Stimulated activated memory B cell treated with anti-CD40 and anti-IgM and Interleukin-4, amounts not matched to agents 10 μg/mL and 1 μg/mL and 100 μg/mL, for 72 hours (primary cell): ENCODE results near the gene APOC4.
A peak's percentile ranks its signal among the peaks of the same experiment; 100 is the strongest.

Experiments used
- ATAC-seq: fragments of 150-1000 bp; cut with Tn5 transposase; 2 replicates; pipeline ENCODE4 v1.10.0; 2021
- H3K27ac Mint-ChIP-seq: one replicate; pipeline ENCODE4 v1.8.0; 2022; ENCODE audit warnings: mild to moderate bottlenecking, mixed read lengths
- H3K27me3 Mint-ChIP-seq: one replicate; pipeline ENCODE4 v1.8.0; 2022; ENCODE audit warnings: mixed read lengths
- H3K36me3 Mint-ChIP-seq: one replicate; pipeline ENCODE4 v1.8.0; 2022; ENCODE audit warnings: mixed read lengths
- H3K4me1 Mint-ChIP-seq: one replicate; pipeline ENCODE4 v1.8.0; 2022; ENCODE audit warnings: mixed read lengths
- H3K4me3 Mint-ChIP-seq: one replicate; pipeline ENCODE4 v1.8.0; 2022; ENCODE audit warnings: mild to moderate bottlenecking, moderate library complexity, mixed read lengths
- H3K9me3 Mint-ChIP-seq: one replicate; pipeline ENCODE4 v1.8.0; 2022; ENCODE audit warnings: mixed read lengths

APOC4 gene, protein sequence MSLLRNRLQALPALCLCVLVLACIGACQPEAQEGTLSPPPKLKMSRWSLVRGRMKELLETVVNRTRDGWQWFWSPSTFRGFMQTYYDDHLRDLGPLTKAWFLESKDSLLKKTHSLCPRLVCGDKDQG

DNA sequence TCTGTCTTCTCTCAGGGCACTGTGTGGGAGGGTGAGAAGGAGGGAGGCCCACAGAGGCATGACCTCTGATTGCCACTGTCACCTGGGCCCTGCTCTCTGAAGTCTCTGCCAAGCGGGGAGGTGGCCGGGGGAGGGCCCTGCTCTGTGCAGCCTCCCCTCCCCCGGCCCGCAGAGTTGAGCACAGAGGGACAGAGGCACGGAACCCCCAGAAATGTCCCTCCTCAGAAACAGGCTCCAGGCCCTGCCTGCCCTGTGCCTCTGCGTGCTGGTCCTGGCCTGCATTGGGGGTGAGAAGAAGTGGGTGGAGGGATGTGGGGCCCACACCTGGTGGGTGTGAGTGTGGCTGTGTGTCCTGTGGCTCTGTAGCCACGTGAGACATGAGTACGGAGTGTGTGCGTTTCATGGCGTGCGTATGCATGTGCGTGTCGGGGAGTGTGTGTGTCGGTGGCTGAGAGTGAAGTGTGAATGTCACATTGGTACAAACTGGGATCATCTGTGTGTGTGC lies at the start of gene APOC4:
APOC4 (plus strand) TSS at position 171 of the 505 bp plus-strand sequence; CDS start at position 212, 41 bp downstream.
- ATAC-seq = no peak
- no peaks in the 10 kb centered on the region for H3K27me3 Mint-ChIP-seq
- H3K9me3 Mint-ChIP-seq = no peaks in the 10 kb centered on the region
- H3K36me3 Mint-ChIP-seq = no peaks in the 10 kb centered on the region
- peak within 1 kb of the TSS; percentile 0 for H3K4me3 Mint-ChIP-seq
- peaks cover 33% of the 10 kb centered on the region for H3K4me1 Mint-ChIP-seq
- H3K27ac Mint-ChIP-seq = no peak within 1 kb of the TSS

DNA sequence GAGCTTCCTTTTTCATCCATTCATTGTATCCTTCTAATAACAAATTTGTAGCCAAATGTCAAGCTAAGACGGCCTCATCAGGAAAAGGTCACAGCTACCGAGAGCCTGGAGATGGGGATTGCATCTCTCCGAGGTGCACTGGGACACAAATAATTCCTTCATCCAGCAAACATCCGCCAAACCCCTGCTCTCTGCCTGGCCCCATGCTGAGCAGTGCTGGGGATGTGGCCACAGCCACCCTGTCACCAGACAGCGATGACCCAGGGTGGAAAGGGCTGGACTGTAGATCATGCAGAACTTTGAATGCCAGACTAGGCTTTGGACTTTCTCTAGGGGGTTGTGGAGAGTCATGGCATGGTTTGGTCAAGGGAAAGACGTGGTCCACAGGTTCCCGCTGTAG lies 49.1 kb upstream of the APOC4 start:
- Mint-ChIP-seq H3K9me3 (peaks cover 3% of the 10 kb centered on the region), H3K27me3 (no peaks in the 10 kb centered on the region), H3K36me3 (peaks cover 41% of the 10 kb centered on the region), H3K4me3 (peak overlapping the region; percentile 86), H3K27ac (peak overlapping the region; percentile 76), H3K4me1 (peaks cover 33% of the 10 kb centered on the region)
- ATAC-seq = no peak

DNA sequence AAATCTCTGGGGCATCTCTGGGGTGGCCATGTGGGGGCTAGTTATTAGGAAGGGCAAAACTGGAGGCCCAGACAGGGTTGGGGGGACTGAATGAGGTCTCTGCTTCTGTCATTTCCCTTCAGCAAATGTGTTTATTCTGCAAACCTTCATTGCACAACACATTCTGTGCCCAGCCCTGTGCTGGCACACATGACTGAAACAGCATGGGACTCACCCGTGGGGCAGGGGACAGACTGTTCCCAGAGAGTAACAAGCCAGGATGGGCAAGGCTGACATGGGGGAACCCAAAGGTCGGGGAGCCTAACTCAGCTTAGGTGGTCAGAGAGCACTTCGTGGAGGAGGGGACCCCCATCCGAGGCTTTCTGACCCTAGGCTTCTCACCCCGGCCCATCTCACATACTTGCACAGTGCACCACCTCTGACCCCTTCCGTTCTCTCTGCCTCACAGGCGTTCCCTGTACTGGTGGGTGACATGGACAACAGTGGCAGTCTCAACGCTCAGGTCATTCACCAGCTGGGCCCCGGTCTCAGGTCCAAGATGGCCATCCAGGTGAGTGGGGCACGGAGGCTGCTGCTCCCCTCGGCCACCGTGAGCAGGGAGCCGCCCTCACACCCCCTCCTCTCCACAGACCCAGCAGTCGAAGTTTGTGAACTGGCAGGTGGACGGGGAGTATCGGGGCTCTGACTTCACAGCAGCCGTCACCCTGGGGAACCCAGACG lies 48.5 kb upstream of the APOC4 start:
- Mint-ChIP-seq H3K9me3 (peaks cover 3% of the 10 kb centered on the region), H3K27ac (no peak overlapping the region), H3K4me1 (peaks cover 33% of the 10 kb centered on the region), H3K36me3 (peaks cover 46% of the 10 kb centered on the region), H3K27me3 (no peaks in the 10 kb centered on the region), H3K4me3 (no peak overlapping the region)
- no peak for ATAC-seq

DNA sequence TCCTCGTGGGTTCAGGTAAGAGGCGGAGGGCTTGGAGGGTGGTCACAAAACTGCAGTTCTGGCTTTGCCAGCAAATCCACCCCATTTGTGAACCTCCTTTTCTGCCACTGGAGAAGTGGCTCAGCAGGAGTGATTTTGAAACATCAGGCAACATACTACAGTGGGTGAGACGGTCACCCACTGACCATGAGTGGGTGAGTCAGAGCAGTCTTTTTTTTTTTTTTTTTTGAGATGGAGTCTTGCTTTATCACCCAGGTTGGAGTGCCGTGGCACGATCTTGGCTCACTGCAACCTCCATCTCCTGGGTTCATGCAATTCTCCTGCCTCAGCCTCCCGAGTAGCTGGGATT lies 48.0 kb upstream of the APOC4 start:
- peaks cover 33% of the 10 kb centered on the region for H3K4me1 Mint-ChIP-seq
- no peak overlapping the region for H3K4me3 Mint-ChIP-seq
- no peaks in the 10 kb centered on the region for H3K27me3 Mint-ChIP-seq
- H3K36me3 Mint-ChIP-seq = peaks cover 46% of the 10 kb centered on the region
- ATAC-seq = no peak
- no peak overlapping the region for H3K27ac Mint-ChIP-seq
- H3K9me3 Mint-ChIP-seq = peaks cover 2% of the 10 kb centered on the region

DNA sequence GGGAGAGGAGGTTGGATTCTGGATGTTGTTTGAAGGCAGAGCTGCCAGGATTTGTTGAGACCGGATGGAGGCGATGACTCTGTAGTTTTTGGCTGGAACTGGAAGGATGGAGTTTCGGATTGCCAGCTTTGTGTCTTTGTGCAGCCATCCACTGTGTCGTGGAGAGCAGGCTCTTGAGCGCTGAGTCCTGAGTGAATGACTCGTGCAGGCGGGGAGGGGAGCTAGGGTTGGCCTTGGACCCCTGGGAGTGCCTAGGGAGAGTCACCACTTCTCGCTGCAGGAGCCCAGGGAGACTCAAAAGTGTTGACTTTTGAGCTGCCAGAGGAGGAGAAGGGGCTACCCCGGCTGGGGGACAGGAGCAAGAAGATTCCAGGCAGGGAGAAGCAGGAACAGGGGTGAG lies 47.1 kb upstream of the APOC4 start:
- Mint-ChIP-seq H3K4me3 (no peak overlapping the region), H3K27me3 (no peaks in the 10 kb centered on the region), H3K36me3 (peaks cover 49% of the 10 kb centered on the region), H3K4me1 (peaks cover 33% of the 10 kb centered on the region), H3K27ac (no peak overlapping the region), H3K9me3 (no peaks in the 10 kb centered on the region)
- no peak for ATAC-seq

DNA sequence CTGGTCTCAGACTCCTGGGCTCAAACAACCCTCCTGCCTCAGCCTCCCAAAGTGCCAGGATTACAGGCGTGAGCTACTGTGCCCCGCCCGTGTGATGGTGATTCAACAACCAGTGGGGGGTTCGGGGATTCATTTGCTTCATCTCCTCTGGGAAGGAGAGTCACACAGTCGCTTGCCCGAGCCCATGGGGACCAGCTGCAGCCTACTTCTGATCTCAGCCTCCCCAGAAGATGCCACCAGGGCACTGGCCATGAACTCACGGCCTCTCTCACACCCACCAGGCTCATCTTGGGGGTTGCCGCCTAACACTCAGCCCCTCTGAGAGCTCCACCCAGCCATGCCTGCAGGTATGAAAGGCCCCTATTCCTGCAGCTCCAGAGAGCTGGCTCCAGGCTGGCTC lies 44.2 kb upstream of the APOC4 start:
- no peak overlapping the region for H3K27ac Mint-ChIP-seq
- ATAC-seq = no peak
- no peaks in the 10 kb centered on the region for H3K9me3 Mint-ChIP-seq
- no peak overlapping the region for H3K4me3 Mint-ChIP-seq
- peaks cover 20% of the 10 kb centered on the region for H3K4me1 Mint-ChIP-seq
- no peaks in the 10 kb centered on the region for H3K27me3 Mint-ChIP-seq
- H3K36me3 Mint-ChIP-seq = peaks cover 68% of the 10 kb centered on the region

DNA sequence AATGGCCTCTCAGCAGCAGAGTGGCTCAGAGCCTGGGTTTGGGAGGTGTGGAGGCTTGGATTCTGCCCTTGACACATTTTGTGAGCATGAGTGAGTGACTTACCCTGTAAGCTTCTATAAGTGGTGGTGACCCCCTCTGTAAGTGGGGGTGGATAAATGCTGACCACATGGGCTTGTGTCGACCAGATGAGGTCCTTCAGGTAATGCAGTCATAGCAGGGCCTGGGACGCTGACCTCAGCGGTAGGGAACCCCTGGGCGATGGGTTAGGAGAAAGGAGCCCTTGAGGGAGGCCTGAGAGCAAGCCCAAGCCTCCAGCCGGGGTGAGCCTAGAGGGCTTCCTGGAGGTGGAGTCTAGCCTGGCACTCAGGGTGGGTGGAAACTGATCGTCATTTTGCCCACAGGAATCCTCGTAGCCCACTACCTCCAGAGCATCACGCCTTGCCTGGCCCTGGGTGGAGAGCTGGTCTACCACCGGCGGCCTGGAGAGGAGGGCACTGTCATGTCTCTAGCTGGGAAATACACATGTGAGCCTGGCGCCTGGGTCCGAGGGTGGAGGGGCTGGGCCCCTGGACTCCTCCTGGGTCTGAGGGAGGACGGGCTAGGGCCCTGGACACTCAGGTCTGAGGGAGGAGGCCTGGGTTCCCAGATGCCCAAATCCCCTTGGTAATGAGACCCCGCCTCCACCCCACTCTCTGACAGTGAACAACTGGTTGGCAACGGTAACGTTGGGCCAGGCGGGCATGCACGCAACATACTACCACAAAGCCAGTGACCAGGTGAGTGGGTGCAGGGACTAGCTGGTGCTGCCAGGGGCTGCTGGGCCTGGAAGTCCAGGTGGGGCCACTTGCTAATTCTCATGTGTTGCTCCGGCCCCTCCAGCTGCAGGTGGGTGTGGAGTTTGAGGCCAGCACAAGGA lies 41.5 kb upstream of the APOC4 start:
- H3K9me3 Mint-ChIP-seq = no peaks in the 10 kb centered on the region
- no peak overlapping the region for H3K27ac Mint-ChIP-seq
- no peak for ATAC-seq
- H3K36me3 Mint-ChIP-seq = peaks cover 44% of the 10 kb centered on the region
- no peak overlapping the region for H3K4me3 Mint-ChIP-seq
- H3K4me1 Mint-ChIP-seq = peaks cover 19% of the 10 kb centered on the region
- H3K27me3 Mint-ChIP-seq = peaks cover 7% of the 10 kb centered on the region

DNA sequence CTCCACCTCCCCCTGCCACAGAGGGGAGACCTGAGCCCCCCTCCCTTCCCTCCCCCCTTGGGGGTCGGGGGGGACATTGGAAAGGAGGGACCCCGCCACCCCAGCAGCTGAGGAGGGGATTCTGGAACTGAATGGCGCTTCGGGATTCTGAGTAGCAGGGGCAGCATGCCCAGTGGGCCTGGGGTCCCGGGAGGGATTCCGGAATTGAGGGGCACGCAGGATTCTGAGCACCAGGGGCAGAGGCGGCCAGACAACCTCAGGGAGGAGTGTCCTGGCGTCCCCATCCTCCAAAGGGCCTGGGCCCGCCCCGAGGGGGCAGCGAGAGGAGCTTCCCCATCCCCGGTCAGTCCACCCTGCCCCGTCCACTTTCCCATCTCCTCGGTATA lies 38.8 kb upstream of the APOC4 start:
- Mint-ChIP-seq H3K27me3 (peaks cover 24% of the 10 kb centered on the region), H3K9me3 (no peaks in the 10 kb centered on the region), H3K36me3 (peaks cover 30% of the 10 kb centered on the region), H3K27ac (no peak overlapping the region), H3K4me1 (peaks cover 27% of the 10 kb centered on the region), H3K4me3 (no peak overlapping the region)
- ATAC-seq = peak; percentile 18

DNA sequence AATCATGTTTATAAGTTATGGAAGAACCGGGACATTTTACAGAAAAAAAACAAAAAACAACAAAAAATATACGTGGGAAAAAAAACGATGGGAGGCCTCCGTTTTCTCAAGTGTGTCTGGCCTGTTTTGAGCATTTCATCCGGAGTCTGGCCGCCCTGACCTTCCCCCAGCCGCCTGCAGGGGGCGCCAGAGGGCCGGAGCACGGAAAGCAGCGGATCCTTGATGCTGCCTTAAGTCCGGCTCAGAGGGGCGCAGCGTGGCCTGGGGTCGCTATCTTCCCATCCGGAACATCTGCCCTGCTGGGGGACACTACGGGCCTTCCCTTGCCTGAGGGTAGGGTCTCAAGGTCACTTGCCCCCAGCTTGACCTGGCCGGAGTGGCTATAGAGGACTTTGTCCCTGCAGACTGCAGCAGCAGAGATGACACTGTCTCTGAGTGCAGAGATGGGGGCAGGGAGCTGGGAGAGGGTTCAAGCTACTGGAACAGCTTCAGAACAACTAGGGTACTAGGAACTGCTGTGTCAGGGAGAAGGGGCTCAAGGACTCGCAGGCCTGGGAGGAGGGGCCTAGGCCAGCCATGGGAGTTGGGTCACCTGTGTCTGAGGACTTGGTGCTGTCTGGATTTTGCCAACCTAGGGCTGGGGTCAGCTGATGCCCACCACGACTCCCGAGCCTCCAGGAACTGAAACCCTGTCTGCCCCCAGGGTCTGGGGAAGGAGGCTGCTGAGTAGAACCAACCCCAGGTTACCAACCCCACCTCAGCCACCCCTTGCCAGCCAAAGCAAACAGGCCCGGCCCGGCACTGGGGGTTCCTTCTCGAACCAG lies 38.2 kb upstream of the APOC4 start:
- no peak overlapping the region for H3K4me3 Mint-ChIP-seq

DNA sequence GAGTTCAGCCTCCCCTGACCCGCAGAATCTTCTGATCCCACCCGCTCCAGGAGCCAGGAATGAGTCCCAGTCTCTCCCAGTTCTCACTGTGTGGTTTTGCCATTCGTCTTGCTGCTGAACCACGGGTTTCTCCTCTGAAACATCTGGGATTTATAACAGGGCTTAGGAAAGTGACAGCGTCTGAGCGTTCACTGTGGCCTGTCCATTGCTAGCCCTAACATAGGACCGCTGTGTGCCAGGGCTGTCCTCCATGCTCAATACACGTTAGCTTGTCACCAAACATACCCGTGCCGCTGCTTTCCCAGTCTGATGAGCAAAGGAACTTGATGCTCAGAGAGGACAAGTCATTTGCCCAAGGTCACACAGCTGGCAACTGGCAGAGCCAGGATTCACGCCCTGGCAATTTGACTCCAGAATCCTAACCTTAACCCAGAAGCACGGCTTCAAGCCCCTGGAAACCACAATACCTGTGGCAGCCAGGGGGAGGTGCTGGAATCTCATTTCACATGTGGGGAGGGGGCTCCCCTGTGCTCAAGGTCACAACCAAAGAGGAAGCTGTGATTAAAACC lies 37.5 kb upstream of the APOC4 start:
- peaks cover 24% of the 10 kb centered on the region for H3K27me3 Mint-ChIP-seq
- peaks cover 27% of the 10 kb centered on the region for H3K4me1 Mint-ChIP-seq
- no peak for ATAC-seq
- peaks cover 28% of the 10 kb centered on the region for H3K36me3 Mint-ChIP-seq
- H3K4me3 Mint-ChIP-seq = no peak overlapping the region
- H3K27ac Mint-ChIP-seq = no peak overlapping the region
- no peaks in the 10 kb centered on the region for H3K9me3 Mint-ChIP-seq

More for the DNA sequence above, 38.2 kb upstream of the APOC4 start:
- H3K27ac Mint-ChIP-seq = no peak overlapping the region
- peaks cover 24% of the 10 kb centered on the region for H3K27me3 Mint-ChIP-seq
- H3K36me3 Mint-ChIP-seq = peaks cover 28% of the 10 kb centered on the region
- H3K4me1 Mint-ChIP-seq = peaks cover 27% of the 10 kb centered on the region
- ATAC-seq = peak; percentile 70
- H3K9me3 Mint-ChIP-seq = no peaks in the 10 kb centered on the region

DNA sequence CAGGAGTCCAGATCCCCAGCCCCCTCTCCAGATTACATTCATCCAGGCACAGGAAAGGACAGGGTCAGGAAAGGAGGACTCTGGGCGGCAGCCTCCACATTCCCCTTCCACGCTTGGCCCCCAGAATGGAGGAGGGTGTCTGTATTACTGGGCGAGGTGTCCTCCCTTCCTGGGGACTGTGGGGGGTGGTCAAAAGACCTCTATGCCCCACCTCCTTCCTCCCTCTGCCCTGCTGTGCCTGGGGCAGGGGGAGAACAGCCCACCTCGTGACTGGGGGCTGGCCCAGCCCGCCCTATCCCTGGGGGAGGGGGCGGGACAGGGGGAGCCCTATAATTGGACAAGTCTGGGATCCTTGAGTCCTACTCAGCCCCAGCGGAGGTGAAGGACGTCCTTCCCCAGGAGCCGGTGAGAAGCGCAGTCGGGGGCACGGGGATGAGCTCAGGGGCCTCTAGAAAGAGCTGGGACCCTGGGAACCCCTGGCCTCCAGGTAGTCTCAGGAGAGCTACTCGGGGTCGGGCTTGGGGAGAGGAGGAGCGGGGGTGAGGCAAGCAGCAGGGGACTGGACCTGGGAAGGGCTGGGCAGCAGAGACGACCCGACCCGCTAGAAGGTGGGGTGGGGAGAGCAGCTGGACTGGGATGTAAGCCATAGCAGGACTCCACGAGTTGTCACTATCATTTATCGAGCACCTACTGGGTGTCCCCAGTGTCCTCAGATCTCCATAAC lies 36.4 kb upstream of the APOC4 start, which contains the start of gene APOE:
APOE (plus strand) TSS at position 360 of the 724 bp plus-strand sequence. CDS start 829 bp downstream, outside the sequence.
- Mint-ChIP-seq H3K4me3 (peak within 1 kb of the TSS; percentile 19), H3K9me3 (no peaks in the 10 kb centered on the region), H3K27ac (peak within 1 kb of the TSS; percentile 3), H3K36me3 (peaks cover 18% of the 10 kb centered on the region), H3K4me1 (peaks cover 27% of the 10 kb centered on the region), H3K27me3 (peaks cover 27% of the 10 kb centered on the region)
- peak; percentile 18 for ATAC-seq

DNA sequence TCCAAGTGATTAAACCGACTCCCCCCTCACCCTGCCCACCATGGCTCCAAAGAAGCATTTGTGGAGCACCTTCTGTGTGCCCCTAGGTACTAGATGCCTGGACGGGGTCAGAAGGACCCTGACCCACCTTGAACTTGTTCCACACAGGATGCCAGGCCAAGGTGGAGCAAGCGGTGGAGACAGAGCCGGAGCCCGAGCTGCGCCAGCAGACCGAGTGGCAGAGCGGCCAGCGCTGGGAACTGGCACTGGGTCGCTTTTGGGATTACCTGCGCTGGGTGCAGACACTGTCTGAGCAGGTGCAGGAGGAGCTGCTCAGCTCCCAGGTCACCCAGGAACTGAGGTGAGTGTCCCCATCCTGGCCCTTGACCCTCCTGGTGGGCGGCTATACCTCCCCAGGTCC lies 34.4 kb upstream of the APOC4 start:
- H3K36me3 Mint-ChIP-seq = peaks cover 4% of the 10 kb centered on the region
- H3K27ac Mint-ChIP-seq = no peak overlapping the region
- H3K9me3 Mint-ChIP-seq = no peaks in the 10 kb centered on the region
- ATAC-seq = no peak
- H3K4me3 Mint-ChIP-seq = no peak overlapping the region
- H3K4me1 Mint-ChIP-seq = peaks cover 32% of the 10 kb centered on the region
- H3K27me3 Mint-ChIP-seq = peaks cover 47% of the 10 kb centered on the region

DNA sequence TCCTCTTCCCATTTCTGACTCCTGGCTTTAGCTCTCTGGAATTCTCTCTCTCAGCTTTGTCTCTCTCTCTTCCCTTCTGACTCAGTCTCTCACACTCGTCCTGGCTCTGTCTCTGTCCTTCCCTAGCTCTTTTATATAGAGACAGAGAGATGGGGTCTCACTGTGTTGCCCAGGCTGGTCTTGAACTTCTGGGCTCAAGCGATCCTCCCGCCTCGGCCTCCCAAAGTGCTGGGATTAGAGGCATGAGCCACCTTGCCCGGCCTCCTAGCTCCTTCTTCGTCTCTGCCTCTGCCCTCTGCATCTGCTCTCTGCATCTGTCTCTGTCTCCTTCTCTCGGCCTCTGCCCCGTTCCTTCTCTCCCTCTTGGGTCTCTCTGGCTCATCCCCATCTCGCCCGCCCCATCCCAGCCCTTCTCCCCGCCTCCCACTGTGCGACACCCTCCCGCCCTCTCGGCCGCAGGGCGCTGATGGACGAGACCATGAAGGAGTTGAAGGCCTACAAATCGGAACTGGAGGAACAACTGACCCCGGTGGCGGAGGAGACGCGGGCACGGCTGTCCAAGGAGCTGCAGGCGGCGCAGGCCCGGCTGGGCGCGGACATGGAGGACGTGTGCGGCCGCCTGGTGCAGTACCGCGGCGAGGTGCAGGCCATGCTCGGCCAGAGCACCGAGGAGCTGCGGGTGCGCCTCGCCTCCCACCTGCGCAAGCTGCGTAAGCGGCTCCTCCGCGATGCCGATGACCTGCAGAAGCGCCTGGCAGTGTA lies 33.8 kb upstream of the APOC4 start:
- Mint-ChIP-seq H3K27me3 (peaks cover 54% of the 10 kb centered on the region), H3K4me3 (no peak overlapping the region), H3K27ac (no peak overlapping the region), H3K36me3 (no peaks in the 10 kb centered on the region), H3K9me3 (no peaks in the 10 kb centered on the region), H3K4me1 (peaks cover 31% of the 10 kb centered on the region)
- no peak for ATAC-seq
